Ascending aorta (tissue), 2 donors: Measurements from ENCODE around the gene PDE9A. TPM values are rescaled to one million over a fixed set of nuclear protein-coding genes. Genes with fewer than 3 reads are reported as not detected.

Experiments
- DNase-seq, 2 donors: peaks; one replicate each; pipeline ENCODE4 v3.0.0-alpha.2; 2019; ENCODE audit warnings: low spot score in 2 of 2
- H3K27ac ChIP-seq, 2 donors: fragments of 200-600 bp; sonication (generic); one replicate each; pipeline ENCODE4 v1.5.1; 2016 to 2017; ENCODE audit warnings: mild to moderate bottlenecking in 1 of 2
- H3K27me3 ChIP-seq: fragments of 200-600 bp; sonication (generic); one replicate; pipeline ENCODE4 v1.5.1; 2017
- H3K36me3 ChIP-seq, 2 donors: fragments of 200-600 bp; sonication (generic); one replicate each; pipeline ENCODE4 v1.5.1; 2016
- H3K4me1 ChIP-seq, 2 donors: fragments of 200-600 bp; sonication (generic); one replicate each; pipeline ENCODE4 v1.5.1; 2016 to 2017; ENCODE audit warnings: mild to moderate bottlenecking in 1 of 2
- H3K4me3 ChIP-seq, 2 donors: fragments of 200-600 bp; sonication (generic); one replicate each; pipeline ENCODE4 v1.5.1; 2016 to 2017; ENCODE audit warnings: mild to moderate bottlenecking in 1 of 2
- H3K9me3 ChIP-seq, 2 donors: fragments of 200-600 bp; sonication (generic); one replicate each; pipeline ENCODE4 v1.5.1; 2016
- intact Hi-C: fragments of 100-400 bp; cut with DNase I; formaldehyde crosslinking; loops from one replicate; pipeline ENCODE4 v1.15.1; 2023
- total RNA-seq: library from RNA; depleted of rRNA; stranded (reverse); fragments of >200 nt; gene quantifications from one replicate; pipeline ENCODE4 v1.1.0, GENCODE V29; 2016
- TF ChIP-seq, protein P1 (sequence below), 3 experiments: fragments of 200-600 bp in 2 of 3; fragments of 450-650 bp in 1 of 3; sonication (generic) in 2 of 3; IDR thresholded peaks; one replicate each; pipeline ENCODE4 v1.5.1; 2016 to 2019; ENCODE audit warnings: antibody characterized with exemption in 3 of 3, mild to moderate bottlenecking in 1 of 3, moderate library complexity in 1 of 3

The PDE9A gene
- total RNA-seq, 1 donor from 2014 or later: 2.2 TPM

DNA sequence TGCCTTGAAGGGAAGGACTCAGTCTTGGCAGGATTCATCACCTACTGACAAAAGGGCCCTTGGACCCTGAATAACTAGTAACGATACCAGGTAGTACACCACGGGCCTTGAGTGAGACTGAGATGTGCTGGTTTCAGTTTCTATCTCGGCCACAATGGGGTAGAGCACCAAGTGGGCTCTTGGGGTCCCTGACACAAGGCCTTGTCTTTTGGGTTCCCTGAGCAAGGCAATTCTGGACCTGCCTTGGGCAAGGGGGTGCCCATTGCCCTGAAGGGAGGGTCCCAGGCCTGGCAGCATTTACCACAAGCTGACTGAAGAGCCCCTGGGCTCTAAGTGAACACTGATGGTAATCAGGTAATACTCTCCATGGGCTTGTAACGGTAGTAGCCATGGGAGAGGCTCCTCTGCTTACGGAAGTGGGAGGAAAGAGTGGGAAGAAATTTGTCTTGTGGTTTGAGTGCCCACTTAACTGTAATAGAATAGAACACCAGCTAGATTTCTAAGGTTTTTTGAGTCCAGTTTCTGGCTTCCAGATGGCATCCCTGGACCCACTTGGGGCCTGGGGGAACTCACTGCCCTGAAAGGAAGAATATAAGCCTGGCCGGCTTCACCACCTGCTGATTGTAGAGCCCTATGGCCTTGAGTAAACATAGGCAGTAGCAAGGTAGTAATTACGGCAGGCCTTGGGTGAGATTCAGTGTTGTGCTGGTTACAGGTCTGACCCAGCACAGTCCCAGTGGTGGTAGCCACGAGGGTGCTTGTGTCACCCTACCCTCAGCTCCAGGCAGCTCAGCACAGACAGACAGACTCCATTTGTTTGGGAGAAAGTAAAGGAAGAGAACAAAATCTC, 167.4 kb downstream of the PDE9A start:
- H3K9me3 ChIP-seq: no peaks in the 10 kb centered on the region
- no peaks in the 10 kb centered on the region for H3K4me1 ChIP-seq
- H3K27me3 ChIP-seq: no peaks in the 10 kb centered on the region
- no peaks in the 10 kb centered on the region for H3K36me3 ChIP-seq
- intact Hi-C loops: no loop called here
- no peak overlapping the region for H3K4me3 ChIP-seq
- H3K27ac ChIP-seq: no peak overlapping the region
- DNase-seq: no peak
- TF ChIP-seq, protein P1, sequence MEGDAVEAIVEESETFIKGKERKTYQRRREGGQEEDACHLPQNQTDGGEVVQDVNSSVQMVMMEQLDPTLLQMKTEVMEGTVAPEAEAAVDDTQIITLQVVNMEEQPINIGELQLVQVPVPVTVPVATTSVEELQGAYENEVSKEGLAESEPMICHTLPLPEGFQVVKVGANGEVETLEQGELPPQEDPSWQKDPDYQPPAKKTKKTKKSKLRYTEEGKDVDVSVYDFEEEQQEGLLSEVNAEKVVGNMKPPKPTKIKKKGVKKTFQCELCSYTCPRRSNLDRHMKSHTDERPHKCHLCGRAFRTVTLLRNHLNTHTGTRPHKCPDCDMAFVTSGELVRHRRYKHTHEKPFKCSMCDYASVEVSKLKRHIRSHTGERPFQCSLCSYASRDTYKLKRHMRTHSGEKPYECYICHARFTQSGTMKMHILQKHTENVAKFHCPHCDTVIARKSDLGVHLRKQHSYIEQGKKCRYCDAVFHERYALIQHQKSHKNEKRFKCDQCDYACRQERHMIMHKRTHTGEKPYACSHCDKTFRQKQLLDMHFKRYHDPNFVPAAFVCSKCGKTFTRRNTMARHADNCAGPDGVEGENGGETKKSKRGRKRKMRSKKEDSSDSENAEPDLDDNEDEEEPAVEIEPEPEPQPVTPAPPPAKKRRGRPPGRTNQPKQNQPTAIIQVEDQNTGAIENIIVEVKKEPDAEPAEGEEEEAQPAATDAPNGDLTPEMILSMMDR (IDR thresholded peaks at IDR 0.05): no peak

Other genes starting within 250 kb of the PDE9A start
- gene UBASH3A, start 249.7 kb upstream of the PDE9A start, total RNA-seq: 0.75 TPM
- gene RSPH1, start 157.4 kb upstream of the PDE9A start, total RNA-seq: not detected
- 8.7 TPM for gene SLC37A1, start 139.8 kb upstream of the PDE9A start, total RNA-seq
- 51.9 TPM for gene WDR4, start 225.9 kb downstream of the PDE9A start, total RNA-seq
- gene NDUFV3, start 239.7 kb downstream of the PDE9A start, total RNA-seq: 60.7 TPM